ENCODE results near the gene CDC42SE1.

The CDC42SE1 gene

GRCh38 chr1:151010346-151010726 lies 49.1 kb downstream of the CDC42SE1 start:
- Histone ChIP-seq H3K4me2 (no peak overlapping the region), H3K79me2 (ENCODE audit: insufficient read depth, low read depth) (no peaks in the 10 kb centered on the region), H3K4me1 (ENCODE audit: low read depth, poor library complexity, severe bottlenecking) (peaks cover 47% of the 10 kb centered on the region)

DNA sequence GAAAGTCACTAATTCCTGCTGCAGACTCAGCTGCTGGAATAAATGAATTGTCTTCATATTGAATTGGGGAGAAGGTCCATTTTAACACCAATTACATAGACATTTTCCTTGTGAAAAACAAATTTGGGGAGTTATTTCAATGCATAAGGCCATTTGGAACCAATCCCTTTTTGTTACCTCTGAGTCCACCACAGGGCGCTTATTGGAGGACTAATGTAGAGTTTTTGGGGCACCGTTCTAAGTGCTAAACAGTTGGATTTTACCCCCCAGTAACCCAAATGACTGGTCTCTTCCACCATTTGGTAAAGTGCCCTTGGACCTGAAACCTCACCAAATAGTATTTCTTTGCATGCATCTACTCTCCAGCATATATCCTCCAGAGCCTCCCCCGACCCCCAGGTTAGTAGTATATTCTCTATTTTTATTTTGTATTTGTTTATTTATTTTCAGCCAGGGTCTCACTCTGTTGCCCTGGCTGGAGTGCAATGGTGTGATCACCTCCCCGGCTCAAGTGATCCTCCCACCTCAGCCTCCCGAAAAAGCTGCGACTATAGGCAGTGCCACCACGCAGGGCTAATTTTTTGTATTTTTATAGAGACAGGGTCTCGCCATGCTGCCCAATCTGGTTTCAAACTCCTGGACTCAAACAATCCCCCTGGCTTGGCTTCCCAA lies 49.6 kb downstream of the CDC42SE1 start:
- Histone ChIP-seq H3K4me3 (IDR thresholded peaks at IDR 0.05; ENCODE audit: insufficient read depth, low read depth, low read length) (no peak overlapping the region), H3K9ac (no peak overlapping the region), H4K20me1 (ENCODE audit: insufficient read depth) (no peaks in the 10 kb centered on the region), H2AFZ (ENCODE audit: low read depth) (no peak overlapping the region; the same call in 1 of the 2 replicates), H3K27me3 (ENCODE audit: insufficient read depth, low read depth) (no peaks in the 10 kb centered on the region), H3K27ac (no peak overlapping the region), H3K4me1 (ENCODE audit: low read depth, poor library complexity, severe bottlenecking) (peaks cover 52% of the 10 kb centered on the region), H3K4me2 (peak overlapping the region; percentile 73), H3K36me3 (ENCODE audit: insufficient read depth) (no peaks in the 10 kb centered on the region), H3K79me2 (ENCODE audit: insufficient read depth, low read depth) (no peaks in the 10 kb centered on the region)
- TF ChIP-seq, protein P1, sequence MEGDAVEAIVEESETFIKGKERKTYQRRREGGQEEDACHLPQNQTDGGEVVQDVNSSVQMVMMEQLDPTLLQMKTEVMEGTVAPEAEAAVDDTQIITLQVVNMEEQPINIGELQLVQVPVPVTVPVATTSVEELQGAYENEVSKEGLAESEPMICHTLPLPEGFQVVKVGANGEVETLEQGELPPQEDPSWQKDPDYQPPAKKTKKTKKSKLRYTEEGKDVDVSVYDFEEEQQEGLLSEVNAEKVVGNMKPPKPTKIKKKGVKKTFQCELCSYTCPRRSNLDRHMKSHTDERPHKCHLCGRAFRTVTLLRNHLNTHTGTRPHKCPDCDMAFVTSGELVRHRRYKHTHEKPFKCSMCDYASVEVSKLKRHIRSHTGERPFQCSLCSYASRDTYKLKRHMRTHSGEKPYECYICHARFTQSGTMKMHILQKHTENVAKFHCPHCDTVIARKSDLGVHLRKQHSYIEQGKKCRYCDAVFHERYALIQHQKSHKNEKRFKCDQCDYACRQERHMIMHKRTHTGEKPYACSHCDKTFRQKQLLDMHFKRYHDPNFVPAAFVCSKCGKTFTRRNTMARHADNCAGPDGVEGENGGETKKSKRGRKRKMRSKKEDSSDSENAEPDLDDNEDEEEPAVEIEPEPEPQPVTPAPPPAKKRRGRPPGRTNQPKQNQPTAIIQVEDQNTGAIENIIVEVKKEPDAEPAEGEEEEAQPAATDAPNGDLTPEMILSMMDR (conservative IDR thresholded peaks at IDR 0.05; ENCODE audit: low read depth, low read length) = no peak

More at GRCh38 chr1:151010346-151010726, 49.1 kb downstream of the CDC42SE1 start:
- no peak overlapping the region for H3K27ac ChIP-seq
- no peaks in the 10 kb centered on the region for H3K27me3 ChIP-seq (ENCODE audit: insufficient read depth, low read depth)
- no peak overlapping the region for H3K9ac ChIP-seq
- H4K20me1 ChIP-seq (ENCODE audit: insufficient read depth) = no peaks in the 10 kb centered on the region
- H3K4me3 ChIP-seq (IDR thresholded peaks at IDR 0.05; ENCODE audit: insufficient read depth, low read depth, low read length) = no peak overlapping the region
- TF ChIP-seq, protein P1 (conservative IDR thresholded peaks at IDR 0.05; ENCODE audit: low read depth, low read length) = no peak
- no peak overlapping the region for H2AFZ ChIP-seq (ENCODE audit: low read depth)
- H3K36me3 ChIP-seq (ENCODE audit: insufficient read depth) = no peaks in the 10 kb centered on the region

- Histone ChIP-seq H3K79me2 (ENCODE audit: insufficient read depth, low read depth) (no peaks in the 10 kb centered on the region), H3K27me3 (ENCODE audit: insufficient read depth, low read depth) (no peaks in the 10 kb centered on the region), H4K20me1 (ENCODE audit: insufficient read depth) (no peaks in the 10 kb centered on the region), H3K36me3 (ENCODE audit: insufficient read depth) (no peaks in the 10 kb centered on the region), H3K9ac (peak overlapping the region; percentile 65; the same call in 1 of the 2 replicates), H3K4me3 (IDR thresholded peaks at IDR 0.05; ENCODE audit: insufficient read depth, low read depth, low read length) (peak overlapping the region; percentile 99), H3K4me1 (ENCODE audit: low read depth, poor library complexity, severe bottlenecking) (peaks cover 53% of the 10 kb centered on the region), H3K4me2 (peak overlapping the region; percentile 73), H3K27ac (no peak overlapping the region), H2AFZ (ENCODE audit: low read depth) (peak overlapping the region; percentile 84)
- TF ChIP-seq, protein P1 (conservative IDR thresholded peaks at IDR 0.05; ENCODE audit: low read depth, low read length) = no peak
Observed at GRCh38 chr1:151009206-151009587, 50.2 kb downstream of the CDC42SE1 start.

DNA sequence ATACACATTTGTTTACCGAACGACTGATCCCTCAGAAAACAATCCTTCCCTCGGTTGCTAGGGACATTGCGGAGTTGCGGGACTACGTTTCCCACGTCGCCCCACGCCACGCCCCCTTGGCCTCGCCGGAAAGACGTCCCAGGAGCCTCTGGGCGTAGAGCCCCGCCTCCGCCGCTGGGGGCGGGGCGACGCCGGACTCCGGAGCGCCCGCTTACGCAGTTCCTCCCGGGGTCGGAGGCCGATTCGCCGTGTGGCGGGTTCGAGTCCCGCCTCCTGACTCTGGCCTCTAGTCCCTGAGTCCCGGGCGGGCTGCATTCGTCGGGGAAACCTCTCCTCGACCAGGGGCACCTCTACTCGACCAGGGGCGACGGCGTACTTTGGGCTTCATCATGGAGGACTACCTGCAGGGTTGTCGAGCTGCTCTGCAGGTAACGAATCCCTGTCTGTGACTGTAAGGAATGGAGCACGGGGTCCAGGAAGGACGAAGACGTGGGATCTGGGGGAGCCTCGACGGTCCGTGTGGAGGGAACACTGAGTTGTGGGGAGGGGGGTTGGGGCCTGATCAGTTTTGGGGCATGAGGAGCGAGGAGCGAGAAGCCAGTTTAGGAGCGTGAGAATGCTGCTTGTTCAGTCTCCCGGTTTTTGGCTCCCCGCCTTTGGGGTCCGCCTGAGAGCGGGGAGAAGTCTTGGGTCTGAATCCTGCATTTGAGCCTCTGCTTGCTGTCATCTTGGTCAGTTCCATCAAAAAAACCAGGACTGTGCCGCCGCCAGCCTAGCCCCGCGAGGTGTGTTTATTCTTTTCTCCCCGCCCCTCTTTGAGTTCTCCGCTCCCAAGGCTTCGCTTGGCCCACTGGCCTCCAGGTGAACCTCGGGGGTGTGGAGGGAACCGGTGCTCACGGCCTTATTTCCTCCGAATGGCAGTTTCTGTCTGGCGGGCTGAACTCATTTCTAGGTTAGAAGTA lies 50.9 kb downstream of the CDC42SE1 start, which contains the start of gene PRUNE1:
Gene PRUNE1 (plus strand): TSS at position 206 of the 962 bp plus-strand sequence. CDS start 184 bp downstream, at position 390.
- Histone ChIP-seq H3K9ac (peak within 1 kb of the TSS; percentile 65), H4K20me1 (ENCODE audit: insufficient read depth) (no peaks in the 10 kb centered on the region), H3K4me2 (peak within 1 kb of the TSS; percentile 73), H3K4me3 (IDR thresholded peaks at IDR 0.05; ENCODE audit: insufficient read depth, low read depth, low read length) (peak within 1 kb of the TSS; percentile 99), H3K27ac (peak within 1 kb of the TSS; percentile 68), H3K4me1 (ENCODE audit: low read depth, poor library complexity, severe bottlenecking) (peaks cover 58% of the 10 kb centered on the region), H3K36me3 (ENCODE audit: insufficient read depth) (no peaks in the 10 kb centered on the region), H3K27me3 (ENCODE audit: insufficient read depth, low read depth) (no peaks in the 10 kb centered on the region), H2AFZ (ENCODE audit: low read depth) (peak within 1 kb of the TSS; percentile 84), H3K79me2 (ENCODE audit: insufficient read depth, low read depth) (no peaks in the 10 kb centered on the region)
- TF ChIP-seq, protein P1 (conservative IDR thresholded peaks at IDR 0.05; ENCODE audit: low read depth, low read length) = no peak; the same call in 1 of the 2 replicates
